ENCODE measurements around the gene PCDHB6.

- TF ChIP-seq CTCF (IDR thresholded peaks at IDR 0.05) (no peak), POLR2AphosphoS5 (IDR thresholded peaks at IDR 0.05; ENCODE audit: low read depth, low read length) (no peak)
Observed at GRCh38 chr5:141135718-141136266, 14.1 kb upstream of the PCDHB6 start.

Data from Panc1 (cell line).